ENCODE measurements around the gene SLC7A10.

DNA sequence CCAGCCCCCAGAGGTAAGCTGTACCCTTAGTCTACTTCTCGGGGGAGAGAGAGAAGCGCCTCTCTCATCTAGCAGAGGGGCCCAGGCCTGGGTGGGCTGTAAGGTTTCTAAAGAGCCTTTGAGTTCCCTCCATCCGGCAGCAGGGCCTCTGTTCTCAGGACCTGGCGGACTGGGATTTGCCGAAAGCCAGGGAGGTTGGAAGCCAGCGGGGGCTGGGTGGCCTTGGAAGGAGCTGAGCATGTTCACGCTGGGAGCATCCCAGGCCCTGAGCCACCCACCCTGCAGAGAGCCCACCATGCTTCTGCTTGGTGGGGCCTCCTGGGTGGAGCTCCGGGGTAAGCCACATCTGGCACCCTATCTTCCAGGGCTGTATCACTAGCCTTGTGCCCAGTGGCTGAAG, 7.8 kb downstream of the SLC7A10 start:
- TF ChIP-seq POLR2AphosphoS5 (IDR thresholded peaks at IDR 0.05) (no peak), POLR2A (IDR thresholded peaks at IDR 0.05; ENCODE audit: low read depth) (no peak), EP300 (IDR thresholded peaks at IDR 0.05) (no peak)
- TF ChIP-seq, protein P1, sequence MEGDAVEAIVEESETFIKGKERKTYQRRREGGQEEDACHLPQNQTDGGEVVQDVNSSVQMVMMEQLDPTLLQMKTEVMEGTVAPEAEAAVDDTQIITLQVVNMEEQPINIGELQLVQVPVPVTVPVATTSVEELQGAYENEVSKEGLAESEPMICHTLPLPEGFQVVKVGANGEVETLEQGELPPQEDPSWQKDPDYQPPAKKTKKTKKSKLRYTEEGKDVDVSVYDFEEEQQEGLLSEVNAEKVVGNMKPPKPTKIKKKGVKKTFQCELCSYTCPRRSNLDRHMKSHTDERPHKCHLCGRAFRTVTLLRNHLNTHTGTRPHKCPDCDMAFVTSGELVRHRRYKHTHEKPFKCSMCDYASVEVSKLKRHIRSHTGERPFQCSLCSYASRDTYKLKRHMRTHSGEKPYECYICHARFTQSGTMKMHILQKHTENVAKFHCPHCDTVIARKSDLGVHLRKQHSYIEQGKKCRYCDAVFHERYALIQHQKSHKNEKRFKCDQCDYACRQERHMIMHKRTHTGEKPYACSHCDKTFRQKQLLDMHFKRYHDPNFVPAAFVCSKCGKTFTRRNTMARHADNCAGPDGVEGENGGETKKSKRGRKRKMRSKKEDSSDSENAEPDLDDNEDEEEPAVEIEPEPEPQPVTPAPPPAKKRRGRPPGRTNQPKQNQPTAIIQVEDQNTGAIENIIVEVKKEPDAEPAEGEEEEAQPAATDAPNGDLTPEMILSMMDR (IDR thresholded peaks at IDR 0.05), result no peak

All from esophagus muscularis mucosa (tissue), 4 donors.